Hepatocyte (in vitro differentiated cells): ENCODE data around the gene PRPF6. TPM values are rescaled to one million over a fixed set of nuclear protein-coding genes. Genes with fewer than 3 reads are reported as not detected.
A peak's percentile ranks its signal among the peaks of the same experiment; 100 is the strongest.

Source experiments
- DNase-seq: peaks from one replicate; pipeline ENCODE4 v3.0.0-alpha.2; 2016; ENCODE audit warnings: low spot score
- H2AFZ ChIP-seq: fragments of 200-600 bp; sonication (generic); 2 replicates; pipeline ENCODE4 v1.6.0; 2016; ENCODE audit warnings: antibody characterized with exemption, mild to moderate bottlenecking
- H3K27ac ChIP-seq: fragments of 200-600 bp; sonication (generic); 2 replicates; pipeline ENCODE4 v1.5.1; 2016; ENCODE audit warnings: mild to moderate bottlenecking
- H3K27me3 ChIP-seq: fragments of 200-600 bp; sonication (generic); 2 replicates; pipeline ENCODE4 v1.6.1; 2016
- H3K36me3 ChIP-seq: fragments of 200-600 bp; sonication (generic); replicated peaks from 2 replicates; pipeline ENCODE4 v1.5.1; 2016; ENCODE audit warnings: low read depth; ENCODE audit not compliant: insufficient read depth
- H3K4me1 ChIP-seq: fragments of 200-600 bp; sonication (generic); 2 replicates; pipeline ENCODE4 v1.5.1; 2016; ENCODE audit warnings: mild to moderate bottlenecking, moderate library complexity; ENCODE audit not compliant: insufficient read depth
- H3K4me2 ChIP-seq: fragments of 200-600 bp; sonication (generic); 2 replicates; pipeline ENCODE4 v1.6.0; 2016
- H3K4me3 ChIP-seq: fragments of 200-600 bp; sonication (generic); 2 replicates; pipeline ENCODE4 v1.5.1; 2016; ENCODE audit warnings: mild to moderate bottlenecking
- H3K79me2 ChIP-seq: fragments of 200-600 bp; sonication (generic); 2 replicates; pipeline ENCODE4 v1.6.0; 2017; ENCODE audit warnings: mild to moderate bottlenecking
- H3K9me2 ChIP-seq: fragments of 200-600 bp; sonication (generic); replicated peaks from 2 replicates; pipeline ENCODE4 v1.6.0; 2017; ENCODE audit warnings: mild to moderate bottlenecking; ENCODE audit not compliant: insufficient read depth
- H3K9me3 ChIP-seq: fragments of 200-600 bp; sonication (generic); 2 replicates; pipeline ENCODE4 v1.5.1; 2016; ENCODE audit warnings: low read depth, mild to moderate bottlenecking
- H4K20me1 ChIP-seq: fragments of 200-600 bp; sonication (generic); 2 replicates; pipeline ENCODE4 v1.6.0; 2016; ENCODE audit warnings: mild to moderate bottlenecking; ENCODE audit not compliant: insufficient read depth, poor library complexity, severe bottlenecking
- EZH2 ChIP-seq: fragments of 200-600 bp; sonication (generic); IDR thresholded peaks from 2 replicates; pipeline ENCODE4 v1.6.1; 2016; ENCODE audit warnings: antibody characterized with exemption, mild to moderate bottlenecking, borderline replicate concordance
- EZH2phosphoT487 ChIP-seq: fragments of 200-600 bp; sonication (generic); IDR thresholded peaks from one replicate; pipeline ENCODE4 v1.6.1; 2018; ENCODE audit warnings: antibody characterized with exemption, mild to moderate bottlenecking, low read depth, moderate library complexity; ENCODE audit not compliant: unreplicated experiment, severe bottlenecking
- WGBS: methylation state at CpG from one replicate; pipeline ENCODE4 v1.1.6; 2016; ENCODE audit warnings: low lambda C conversion rate; ENCODE audit errors: missing lambda C conversion rate; 5-methylcytosine and 5-hydroxymethylcytosine counted together
- polyA plus RNA-seq: library from polyadenylated mRNA; unstranded; fragments of >200 nt; fragmentation: Nextera tagmentation; extraction: Ambion mirVana; gene quantifications from 2 replicates; pipeline ENCODE4 v1.2.1, GENCODE V29; 2016
- total RNA-seq: library from RNA; depleted of rRNA; stranded (reverse); fragments of >200 nt; gene quantifications from 2 replicates; pipeline ENCODE4 v1.2.3, GENCODE V29; 2014
- TF ChIP-seq, protein P1 (sequence below): fragments of 200-600 bp; sonication (generic); IDR thresholded peaks from 2 replicates; pipeline ENCODE4 v1.5.1; 2016; ENCODE audit warnings: antibody characterized with exemption, mild to moderate bottlenecking; ENCODE audit not compliant: poor library complexity

Gene PRPF6
- total and polyA plus RNA-seq, 2 experiments from 2014 or later = 37.3 to 41.3 TPM

GRCh38 chr20:64068386-64069208, 87.7 kb downstream of the PRPF6 start:
- peaks cover 8% of the 10 kb centered on the region for H3K79me2 ChIP-seq
- DNase-seq = no peak
- no peaks in the 10 kb centered on the region for H3K9me3 ChIP-seq
- H3K27me3 ChIP-seq = no peaks in the 10 kb centered on the region
- H3K27ac ChIP-seq = no peak overlapping the region
- TF ChIP-seq EZH2phosphoT487 = no peak
- TF ChIP-seq, protein P1, sequence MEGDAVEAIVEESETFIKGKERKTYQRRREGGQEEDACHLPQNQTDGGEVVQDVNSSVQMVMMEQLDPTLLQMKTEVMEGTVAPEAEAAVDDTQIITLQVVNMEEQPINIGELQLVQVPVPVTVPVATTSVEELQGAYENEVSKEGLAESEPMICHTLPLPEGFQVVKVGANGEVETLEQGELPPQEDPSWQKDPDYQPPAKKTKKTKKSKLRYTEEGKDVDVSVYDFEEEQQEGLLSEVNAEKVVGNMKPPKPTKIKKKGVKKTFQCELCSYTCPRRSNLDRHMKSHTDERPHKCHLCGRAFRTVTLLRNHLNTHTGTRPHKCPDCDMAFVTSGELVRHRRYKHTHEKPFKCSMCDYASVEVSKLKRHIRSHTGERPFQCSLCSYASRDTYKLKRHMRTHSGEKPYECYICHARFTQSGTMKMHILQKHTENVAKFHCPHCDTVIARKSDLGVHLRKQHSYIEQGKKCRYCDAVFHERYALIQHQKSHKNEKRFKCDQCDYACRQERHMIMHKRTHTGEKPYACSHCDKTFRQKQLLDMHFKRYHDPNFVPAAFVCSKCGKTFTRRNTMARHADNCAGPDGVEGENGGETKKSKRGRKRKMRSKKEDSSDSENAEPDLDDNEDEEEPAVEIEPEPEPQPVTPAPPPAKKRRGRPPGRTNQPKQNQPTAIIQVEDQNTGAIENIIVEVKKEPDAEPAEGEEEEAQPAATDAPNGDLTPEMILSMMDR = no peak
- TF ChIP-seq EZH2 = no peak
- H3K9me2 ChIP-seq = no peaks in the 10 kb centered on the region
- H3K36me3 ChIP-seq = no peaks in the 10 kb centered on the region
- no peak overlapping the region for H3K4me2 ChIP-seq
- no peak overlapping the region for H3K4me3 ChIP-seq
- no peak overlapping the region for H2AFZ ChIP-seq
- 94% methylated on average over 12 of the region's 12 CpGs for WGBS
- H4K20me1 ChIP-seq = no peaks in the 10 kb centered on the region
- peaks cover 6% of the 10 kb centered on the region for H3K4me1 ChIP-seq

DNA sequence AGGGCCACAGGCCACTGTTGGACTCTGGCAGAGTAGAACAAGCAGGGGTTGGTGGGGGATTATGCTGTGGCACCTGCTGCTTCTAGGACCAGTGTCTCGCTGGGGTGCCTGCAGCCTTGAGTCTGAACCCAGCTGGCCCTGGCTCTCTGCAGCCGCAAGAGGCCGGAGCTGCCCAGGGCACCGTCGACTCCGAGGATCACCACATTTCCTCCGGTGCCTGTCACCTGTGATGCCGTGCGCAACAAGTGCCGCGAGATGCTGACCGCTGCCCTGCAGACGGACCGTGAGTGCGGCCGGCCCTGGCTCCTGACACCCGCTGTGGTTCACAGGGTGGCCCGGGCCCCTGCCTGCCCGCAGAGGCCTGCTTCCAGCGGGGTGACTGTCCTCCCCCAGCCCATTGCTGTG, 88.3 kb downstream of the PRPF6 start:
- Histone ChIP-seq H3K27ac (no peak overlapping the region), H4K20me1 (no peaks in the 10 kb centered on the region), H3K4me3 (no peak overlapping the region), H3K36me3 (no peaks in the 10 kb centered on the region), H3K9me3 (no peaks in the 10 kb centered on the region), H3K4me2 (no peak overlapping the region), H3K9me2 (no peaks in the 10 kb centered on the region), H2AFZ (no peak overlapping the region), H3K27me3 (no peaks in the 10 kb centered on the region), H3K4me1 (peaks cover under 1% of the 10 kb centered on the region), H3K79me2 (peaks cover 2% of the 10 kb centered on the region)
- WGBS = 95% methylated on average over 19 of the region's 20 CpGs
- TF ChIP-seq EZH2phosphoT487 (no peak), EZH2 (no peak)
- TF ChIP-seq, protein P1 = no peak
- no peak for DNase-seq

DNA sequence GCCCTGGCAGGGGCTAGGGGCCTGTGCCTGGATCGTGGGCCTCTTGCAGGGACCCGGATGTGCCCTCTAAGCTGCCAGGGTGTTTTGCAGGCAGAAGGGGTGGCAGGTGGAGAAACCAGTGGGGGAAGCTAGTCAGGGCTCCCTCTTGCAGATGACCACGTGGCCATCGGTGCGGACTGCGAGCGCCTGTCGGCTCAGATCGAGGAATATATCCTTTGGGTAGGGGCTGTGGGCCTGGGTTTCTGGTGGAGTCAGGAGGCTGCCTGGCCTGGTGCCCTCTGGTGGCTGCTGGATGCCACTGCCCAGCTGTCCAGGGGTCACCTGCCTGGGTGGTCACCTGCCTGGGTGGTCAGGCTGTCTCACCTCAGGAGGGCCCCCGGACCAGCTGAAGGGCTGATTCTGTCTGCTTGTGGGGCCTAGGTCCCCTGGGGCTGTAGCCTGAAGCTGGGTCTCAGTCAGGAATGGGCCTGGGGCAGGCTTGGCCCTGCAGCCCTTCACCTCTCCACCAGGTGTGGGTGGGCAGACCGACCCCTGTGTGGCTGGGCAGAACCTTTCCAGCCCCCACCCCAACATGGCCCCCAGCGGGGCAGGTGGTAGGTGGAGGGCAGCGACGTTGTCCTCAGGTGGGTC, 88.8 kb downstream of the PRPF6 start:
- Histone ChIP-seq H2AFZ (no peak overlapping the region), H3K4me3 (no peak overlapping the region), H3K79me2 (no peaks in the 10 kb centered on the region), H4K20me1 (no peaks in the 10 kb centered on the region), H3K36me3 (no peaks in the 10 kb centered on the region), H3K4me1 (no peaks in the 10 kb centered on the region), H3K9me2 (no peaks in the 10 kb centered on the region), H3K27me3 (no peaks in the 10 kb centered on the region), H3K4me2 (no peak overlapping the region), H3K27ac (no peak overlapping the region), H3K9me3 (no peaks in the 10 kb centered on the region)
- DNase-seq = no peak
- 54% methylated on average over 14 of the region's 14 CpGs for WGBS
- TF ChIP-seq, protein P1 = peak; percentile 68
- TF ChIP-seq EZH2 = no peak
- TF ChIP-seq EZH2phosphoT487 = no peak
